PFSK-1 (cell line): ENCODE measurements around the gene LITAFD.

Source experiments
- POLR2AphosphoS5 ChIP-seq: IDR thresholded peaks from 2 replicates; pipeline ENCODE4 v1.6.1; 2012; ENCODE audit warnings: low read depth, mild to moderate bottlenecking, control low read depth, low read length, moderate library complexity
- TF ChIP-seq, protein P1 (sequence below), 2 experiments: IDR thresholded peaks; 2 replicates each; pipeline versions ENCODE4 v1.6.1 to v1.8.0; 2011 to 2012; ENCODE audit warnings: low read depth in 2 of 2, low read length in 2 of 2, control low read depth in 1 of 2, inconsistent platforms in 1 of 2, mild to moderate bottlenecking in 1 of 2, moderate library complexity in 1 of 2; ENCODE audit not compliant: insufficient read depth in 1 of 2

- TF ChIP-seq, protein P1, sequence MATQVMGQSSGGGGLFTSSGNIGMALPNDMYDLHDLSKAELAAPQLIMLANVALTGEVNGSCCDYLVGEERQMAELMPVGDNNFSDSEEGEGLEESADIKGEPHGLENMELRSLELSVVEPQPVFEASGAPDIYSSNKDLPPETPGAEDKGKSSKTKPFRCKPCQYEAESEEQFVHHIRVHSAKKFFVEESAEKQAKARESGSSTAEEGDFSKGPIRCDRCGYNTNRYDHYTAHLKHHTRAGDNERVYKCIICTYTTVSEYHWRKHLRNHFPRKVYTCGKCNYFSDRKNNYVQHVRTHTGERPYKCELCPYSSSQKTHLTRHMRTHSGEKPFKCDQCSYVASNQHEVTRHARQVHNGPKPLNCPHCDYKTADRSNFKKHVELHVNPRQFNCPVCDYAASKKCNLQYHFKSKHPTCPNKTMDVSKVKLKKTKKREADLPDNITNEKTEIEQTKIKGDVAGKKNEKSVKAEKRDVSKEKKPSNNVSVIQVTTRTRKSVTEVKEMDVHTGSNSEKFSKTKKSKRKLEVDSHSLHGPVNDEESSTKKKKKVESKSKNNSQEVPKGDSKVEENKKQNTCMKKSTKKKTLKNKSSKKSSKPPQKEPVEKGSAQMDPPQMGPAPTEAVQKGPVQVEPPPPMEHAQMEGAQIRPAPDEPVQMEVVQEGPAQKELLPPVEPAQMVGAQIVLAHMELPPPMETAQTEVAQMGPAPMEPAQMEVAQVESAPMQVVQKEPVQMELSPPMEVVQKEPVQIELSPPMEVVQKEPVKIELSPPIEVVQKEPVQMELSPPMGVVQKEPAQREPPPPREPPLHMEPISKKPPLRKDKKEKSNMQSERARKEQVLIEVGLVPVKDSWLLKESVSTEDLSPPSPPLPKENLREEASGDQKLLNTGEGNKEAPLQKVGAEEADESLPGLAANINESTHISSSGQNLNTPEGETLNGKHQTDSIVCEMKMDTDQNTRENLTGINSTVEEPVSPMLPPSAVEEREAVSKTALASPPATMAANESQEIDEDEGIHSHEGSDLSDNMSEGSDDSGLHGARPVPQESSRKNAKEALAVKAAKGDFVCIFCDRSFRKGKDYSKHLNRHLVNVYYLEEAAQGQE (IDR thresholded peaks at IDR 0.05; ENCODE audit: insufficient read depth in 1 of 2, low read depth in 2 of 2, low read length in 2 of 2) = no peak
- no peak for TF ChIP-seq POLR2AphosphoS5
Observed at GRCh38 chr16:8852534-8852933, 29.6 kb upstream of the LITAFD start.
